BLaER1 (cell line): ENCODE measurements around the gene HERC3.

Source experiments
- H3K27ac ChIP-seq: shearing (Covaris generic); formaldehyde crosslinking; 2 replicates; pipeline ENCODE4 v1.8.1; 2022
- H3K27me3 ChIP-seq: shearing (Covaris generic); formaldehyde crosslinking; 2 replicates; pipeline ENCODE4 v1.8.1; 2022
- H3K36me3 ChIP-seq: shearing (Covaris generic); formaldehyde crosslinking; 2 replicates; pipeline ENCODE4 v1.8.1; 2022
- H3K4me1 ChIP-seq: shearing (Covaris generic); formaldehyde crosslinking; 2 replicates; pipeline ENCODE4 v1.8.1; 2022
- H3K4me2 ChIP-seq: shearing (Covaris generic); formaldehyde crosslinking; 2 replicates; pipeline ENCODE4 v1.8.1; 2022
- H3K4me3 ChIP-seq: shearing (Covaris generic); formaldehyde crosslinking; 2 replicates; pipeline ENCODE4 v1.8.1; 2022
- H3K9ac ChIP-seq: shearing (Covaris generic); formaldehyde crosslinking; 2 replicates; pipeline ENCODE4 v1.8.1; 2022
- H3K9me3 ChIP-seq: shearing (Covaris generic); formaldehyde crosslinking; 2 replicates; pipeline ENCODE4 v1.8.1; 2022
- H4K20me1 ChIP-seq: shearing (Covaris generic); formaldehyde crosslinking; 2 replicates; pipeline ENCODE4 v1.8.1; 2022
- Cebpa-rat ChIP-seq: shearing (Covaris generic); IDR thresholded peaks from 2 replicates; pipeline ENCODE4 v1.8.1; 2022

HERC3 gene

DNA sequence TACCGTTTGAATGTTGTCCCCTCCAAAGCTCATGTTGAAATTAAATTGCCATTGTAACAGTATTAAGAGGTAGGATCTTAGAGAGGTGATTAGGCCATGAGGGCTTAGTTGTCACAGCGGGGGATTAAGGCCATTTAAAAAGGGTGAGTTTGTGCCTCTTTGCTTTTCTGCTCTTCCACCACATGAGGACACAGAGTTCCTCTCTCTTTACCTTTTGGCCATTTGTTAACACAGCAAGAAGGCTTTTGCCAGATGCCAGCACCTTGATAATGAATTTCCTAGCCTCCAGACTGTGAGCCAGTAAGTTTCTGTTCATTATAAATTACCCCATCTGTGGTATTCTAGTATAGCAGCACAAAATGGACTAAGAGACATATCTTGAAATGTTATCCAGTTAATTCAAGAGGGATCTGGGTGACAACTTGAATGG lies 7.8 kb upstream of the HERC3 start:
- Histone ChIP-seq H3K4me1 (no peaks in the 10 kb centered on the region), H3K4me2 (no peak overlapping the region), H3K9ac (no peak overlapping the region), H3K27ac (no peak overlapping the region), H4K20me1 (no peaks in the 10 kb centered on the region), H3K4me3 (no peak overlapping the region), H3K27me3 (no peaks in the 10 kb centered on the region), H3K9me3 (no peaks in the 10 kb centered on the region), H3K36me3 (no peaks in the 10 kb centered on the region)
- no peak for TF ChIP-seq Cebpa-rat

GRCh38 chr4:88585917-88586316 lies 6.4 kb upstream of the HERC3 start:
- H3K4me1 ChIP-seq, result no peaks in the 10 kb centered on the region
- H3K9ac ChIP-seq, result no peak overlapping the region
- TF ChIP-seq Cebpa-rat, result no peak
- H4K20me1 ChIP-seq, result no peaks in the 10 kb centered on the region
- H3K4me3 ChIP-seq, result no peak overlapping the region
- H3K27ac ChIP-seq, result no peak overlapping the region
- H3K27me3 ChIP-seq, result 0 out of 2 replicates have a peak, but pooled peaks cover 1% of the 10 kb centered on the region
- H3K9me3 ChIP-seq, result no peaks in the 10 kb centered on the region
- H3K36me3 ChIP-seq, result no peaks in the 10 kb centered on the region
- H3K4me2 ChIP-seq, result no peak overlapping the region

DNA sequence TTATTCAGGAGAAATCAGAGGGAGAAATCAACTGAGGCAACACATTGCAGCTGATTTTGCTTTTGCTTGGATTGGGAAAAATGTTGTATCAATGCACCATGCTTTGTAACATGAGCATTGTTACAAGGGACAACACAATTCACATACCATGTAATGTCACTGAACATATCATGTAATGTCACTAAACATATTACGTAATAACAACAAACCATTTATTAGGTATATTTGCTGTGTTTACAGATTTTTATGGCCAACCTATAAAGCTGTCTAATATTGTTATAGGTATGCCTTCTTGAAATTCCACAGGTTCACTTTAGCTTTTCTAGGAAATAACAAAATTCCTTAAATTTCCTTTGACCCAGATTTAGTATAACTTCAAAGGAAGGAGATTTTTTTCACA lies 5.0 kb upstream of the HERC3 start:
- H3K4me1 ChIP-seq, result peaks cover 6% of the 10 kb centered on the region
- H3K9me3 ChIP-seq, result no peaks in the 10 kb centered on the region
- H4K20me1 ChIP-seq, result no peaks in the 10 kb centered on the region
- no peak overlapping the region for H3K27ac ChIP-seq
- TF ChIP-seq Cebpa-rat, result peak; percentile 35; the same call in 1 of the 2 replicates
- H3K27me3 ChIP-seq, result 0 out of 2 replicates have a peak, but pooled peaks cover 5% of the 10 kb centered on the region
- H3K4me2 ChIP-seq, result no peak overlapping the region
- no peak overlapping the region for H3K4me3 ChIP-seq
- H3K9ac ChIP-seq, result no peak overlapping the region
- H3K36me3 ChIP-seq, result no peaks in the 10 kb centered on the region

GRCh38 chr4:88592600-88593448 lies 544 bp downstream of the HERC3 start:
- H3K9me3 ChIP-seq, result no peaks in the 10 kb centered on the region
- peak overlapping the region; percentile 90 for H3K4me2 ChIP-seq
- H4K20me1 ChIP-seq, result peaks cover 34% of the 10 kb centered on the region
- H3K4me3 ChIP-seq, result peak overlapping the region; percentile 93
- H3K36me3 ChIP-seq, result peaks cover 17% of the 10 kb centered on the region; the same call in 1 of the 2 replicates
- no peak for TF ChIP-seq Cebpa-rat
- peak overlapping the region; percentile 87 for H3K9ac ChIP-seq
- peaks cover 14% of the 10 kb centered on the region for H3K4me1 ChIP-seq
- H3K27me3 ChIP-seq, result 0 out of 2 replicates have a peak, but pooled peaks cover 5% of the 10 kb centered on the region
- peak overlapping the region; percentile 70 for H3K27ac ChIP-seq

DNA sequence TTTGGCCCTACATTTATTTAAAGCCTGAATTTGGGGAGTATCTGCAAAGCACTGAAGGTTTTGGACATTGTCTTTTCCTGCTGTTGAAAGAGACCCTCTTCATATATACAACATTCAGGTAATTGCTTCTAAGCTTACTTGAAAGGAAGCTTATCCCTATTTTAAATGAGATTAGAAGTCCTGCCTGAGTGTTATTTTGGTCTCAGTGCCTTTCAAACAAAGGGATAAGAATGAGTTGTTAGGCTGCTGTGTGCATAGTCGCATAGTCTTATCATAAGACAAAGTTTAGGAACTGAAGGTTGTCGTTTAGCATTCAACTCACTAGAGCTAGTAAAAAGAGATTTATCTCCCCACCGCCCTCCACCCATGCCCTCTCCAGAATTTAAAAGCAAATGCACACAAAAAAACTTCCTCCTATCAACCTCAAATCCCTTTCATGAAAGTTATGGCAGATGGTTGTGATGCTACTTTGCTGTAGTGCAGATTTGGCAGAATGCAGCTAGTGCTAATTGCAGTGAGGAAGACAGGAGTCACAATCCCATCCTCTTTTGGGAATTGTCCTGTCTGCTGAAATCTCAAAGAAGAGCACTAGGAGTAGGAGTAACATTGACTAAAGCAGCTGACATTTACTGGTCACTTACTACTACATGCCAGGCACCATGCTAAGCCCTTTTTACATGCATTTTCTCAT lies 5.8 kb downstream of the HERC3 start:
- Histone ChIP-seq H4K20me1 (peaks cover 32% of the 10 kb centered on the region), H3K27ac (no peak overlapping the region), H3K36me3 (peaks cover 40% of the 10 kb centered on the region), H3K27me3 (no peaks in the 10 kb centered on the region), H3K9me3 (peaks cover 11% of the 10 kb centered on the region), H3K4me2 (no peak overlapping the region), H3K9ac (no peak overlapping the region), H3K4me1 (peaks cover 17% of the 10 kb centered on the region; the same call in 1 of the 2 replicates), H3K4me3 (no peak overlapping the region)
- TF ChIP-seq Cebpa-rat, result no peak

DNA sequence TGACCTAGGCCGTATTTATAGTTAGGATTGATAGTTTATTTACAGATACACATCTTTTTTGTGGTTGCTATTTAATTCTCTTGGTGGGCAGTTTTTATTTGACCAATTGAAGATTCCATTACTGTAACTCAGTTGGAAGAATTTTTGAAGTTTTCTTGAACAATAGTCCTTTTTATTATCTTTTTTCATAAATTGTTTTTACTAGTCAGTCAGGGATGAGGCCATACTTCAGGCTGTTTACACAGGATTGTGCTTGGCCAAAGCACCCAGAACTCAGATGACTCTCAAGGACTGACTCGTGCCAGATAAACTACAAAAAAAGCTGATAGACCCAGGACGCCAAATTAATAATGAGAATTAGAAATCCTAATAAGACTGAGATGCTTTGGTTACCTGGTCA lies 7.0 kb downstream of the HERC3 start:
- H3K27me3 ChIP-seq, result no peaks in the 10 kb centered on the region
- no peak overlapping the region for H3K4me3 ChIP-seq
- peaks cover 19% of the 10 kb centered on the region for H3K9me3 ChIP-seq
- H3K36me3 ChIP-seq, result peaks cover 48% of the 10 kb centered on the region
- H3K4me1 ChIP-seq, result peaks cover 9% of the 10 kb centered on the region; the same call in 1 of the 2 replicates
- H3K9ac ChIP-seq, result no peak overlapping the region
- no peak overlapping the region for H3K27ac ChIP-seq
- H3K4me2 ChIP-seq, result no peak overlapping the region
- peaks cover 20% of the 10 kb centered on the region for H4K20me1 ChIP-seq
- no peak for TF ChIP-seq Cebpa-rat

DNA sequence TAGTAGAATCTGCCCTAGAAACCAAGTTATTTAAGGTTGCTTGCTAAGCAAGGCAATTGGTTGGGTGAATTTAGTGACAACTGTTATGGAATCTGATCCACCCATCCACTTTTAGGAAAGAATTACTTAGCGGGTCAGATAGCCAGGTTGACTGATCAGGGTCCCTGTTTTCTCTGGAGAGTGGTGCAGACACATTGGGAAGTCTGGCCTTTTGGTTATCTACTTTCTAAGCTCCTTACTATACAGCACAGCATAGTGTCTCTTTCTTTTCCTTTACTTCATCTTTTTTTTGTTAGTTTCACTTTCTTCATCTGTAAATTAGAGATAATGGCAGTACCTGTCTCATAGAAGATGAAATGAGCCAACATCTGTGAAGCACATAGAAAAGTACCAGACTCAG lies 7.4 kb downstream of the HERC3 start:
- Histone ChIP-seq H3K27me3 (no peaks in the 10 kb centered on the region), H3K4me3 (no peak overlapping the region), H3K27ac (no peak overlapping the region), H3K9me3 (peaks cover 20% of the 10 kb centered on the region), H3K36me3 (peaks cover 48% of the 10 kb centered on the region), H3K9ac (no peak overlapping the region), H3K4me1 (peaks cover 9% of the 10 kb centered on the region; the same call in 1 of the 2 replicates), H3K4me2 (no peak overlapping the region), H4K20me1 (peaks cover 16% of the 10 kb centered on the region)
- TF ChIP-seq Cebpa-rat, result no peak

DNA sequence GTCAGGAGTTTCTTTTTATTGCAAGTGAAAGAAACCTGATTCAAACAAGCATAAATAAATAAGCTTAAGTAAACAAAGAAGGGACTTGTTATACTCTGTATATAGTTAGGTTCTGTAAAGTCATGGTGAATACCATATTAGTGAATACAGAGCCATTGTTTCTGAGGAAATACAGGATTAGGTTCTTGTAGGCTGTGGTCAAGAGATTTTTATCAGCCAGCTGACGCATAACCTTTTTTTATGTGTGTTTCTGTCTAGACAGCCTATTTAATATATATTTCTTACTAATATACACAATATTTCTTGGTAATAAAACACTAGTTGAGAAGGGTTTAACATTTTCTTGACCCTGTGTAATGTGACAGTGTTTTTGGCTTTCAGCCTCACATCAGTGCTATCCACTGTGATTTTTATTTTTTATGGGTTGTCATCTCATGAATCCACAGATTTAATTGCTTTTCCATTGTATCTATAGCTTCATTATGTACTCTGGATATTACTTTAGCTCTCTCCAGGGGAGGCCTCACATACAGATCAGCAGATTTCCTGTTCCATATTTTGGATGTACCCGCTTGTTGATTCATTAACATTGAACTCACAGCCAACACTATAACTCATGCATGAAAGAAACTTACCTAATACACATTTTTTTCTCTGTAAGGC lies 8.0 kb downstream of the HERC3 start:
- Histone ChIP-seq H3K36me3 (peaks cover 48% of the 10 kb centered on the region), H3K4me3 (no peak overlapping the region), H3K9ac (no peak overlapping the region), H3K27me3 (no peaks in the 10 kb centered on the region), H3K4me1 (peaks cover 9% of the 10 kb centered on the region; the same call in 1 of the 2 replicates), H3K9me3 (peaks cover 20% of the 10 kb centered on the region), H3K4me2 (no peak overlapping the region), H4K20me1 (peaks cover 10% of the 10 kb centered on the region; the same call in 1 of the 2 replicates), H3K27ac (no peak overlapping the region)
- TF ChIP-seq Cebpa-rat, result no peak

DNA sequence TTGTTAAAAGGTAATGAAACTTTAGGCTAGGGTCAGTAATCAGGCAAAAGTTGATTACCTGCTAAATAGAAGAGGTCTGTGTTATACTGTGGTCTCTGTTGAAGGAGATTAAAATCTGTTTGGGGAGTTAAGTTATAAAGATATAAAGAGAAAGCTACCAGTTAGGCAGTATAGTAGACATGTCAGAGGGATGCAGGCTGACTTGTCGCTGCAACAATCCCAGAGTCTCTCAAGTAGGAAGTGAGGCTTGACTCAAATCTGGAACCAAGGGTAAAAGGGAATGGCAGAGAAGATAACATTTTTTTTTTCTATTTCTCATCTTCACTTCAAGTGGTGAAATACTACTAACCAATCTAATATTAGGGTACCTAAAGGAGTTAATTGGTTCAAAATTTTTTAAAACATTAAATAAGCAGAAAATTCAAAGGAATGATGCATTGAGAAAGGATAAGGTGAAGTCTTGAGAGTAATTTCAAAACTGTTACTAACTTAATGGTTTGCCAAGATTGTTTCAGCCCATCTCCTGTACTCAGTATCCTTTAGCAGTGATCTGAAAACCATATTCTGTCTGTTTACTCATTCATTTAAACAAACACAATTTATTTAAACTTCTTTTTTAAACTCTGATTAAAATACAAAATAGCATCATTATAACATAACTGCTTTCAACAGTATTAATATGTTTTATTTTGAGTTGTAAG lies 12.8 kb downstream of the HERC3 start:
- Histone ChIP-seq H3K4me3 (no peak overlapping the region), H3K4me2 (no peak overlapping the region), H3K4me1 (peaks cover 18% of the 10 kb centered on the region), H3K9me3 (peaks cover 33% of the 10 kb centered on the region), H3K9ac (no peak overlapping the region), H3K36me3 (peaks cover 64% of the 10 kb centered on the region), H3K27ac (no peak overlapping the region), H3K27me3 (no peaks in the 10 kb centered on the region), H4K20me1 (no peaks in the 10 kb centered on the region)
- TF ChIP-seq Cebpa-rat, result no peak
